ENCODE data around the gene CEMP1. TPM values are rescaled to one million over a fixed set of nuclear protein-coding genes. Genes with fewer than 3 reads are reported as not detected.
A peak's percentile ranks its signal among the peaks of the same experiment; 100 is the strongest.
"Not testable (repeated sequence)": the region's sequence is repeated elsewhere in the genome, so short reads cannot be mapped to it uniquely, and the experiment has no call there.

The CEMP1 gene
- total RNA-seq, result under 1 TPM in 1 of 9 donors, not detected in 8; 0.18 TPM
- polyA plus RNA-seq, result under 1 TPM; 0.04 to 0.27 TPM
- long read RNA-seq, donor 1, result 0 reads
- long read RNA-seq, donor 2, result 0 reads
- long read RNA-seq, donor 3, result 0 reads

- WGBS, 4 donors, result 12 to 18% (median 15%) methylated on average over 7 to 11 of the region's 11 CpGs
- ATAC-seq (peak in 3 of 4 donors; percentile 0 to 5 (median 1)), DNase-seq (no peak)
- Histone ChIP-seq H3K36me3 (peaks cover 0 to 39% (median 21%) of the 10 kb centered on the region in 9 donors), H3K9me3 (no peaks in the 10 kb centered on the region), H3K4me1 (peaks cover 0 to 34% (median 10%) of the 10 kb centered on the region in 12 donors), H3K27ac (peak within 1 kb of the TSS; percentile 43 to 97 (median 82)), H3K4me3 (peak within 1 kb of the TSS; percentile 39 to 72 (median 62)), H3K27me3 (no peaks in the 10 kb centered on the region)
- intact Hi-C loops (cut with DNase I), result no loop called here
- TF ChIP-seq CTCF (IDR thresholded peaks at IDR 0.05) (no peak), POLR2A (IDR thresholded peaks at IDR 0.05) (no peak)
These were observed at the start of gene CEMP1 for GRCh38 chr16:2531371-2531695. CEMP1 (minus strand) TSS chr16:2531408; CDS start chr16:2531073, 335 bp downstream.

- ATAC-seq, result peak; percentile 46 to 78 (median 57)
- H3K27me3 ChIP-seq; H3K9me3 ChIP-seq; H3K27ac ChIP-seq; intact Hi-C loops (cut with DNase I); H3K4me3 ChIP-seq; DNase-seq: not testable (repeated sequence)
- H3K36me3 ChIP-seq, result peaks cover 0 to 12% (median 6%) of the 10 kb centered on the region in 9 donors
- H3K4me1 ChIP-seq, result peaks cover 0 to 12% (median 8%) of the 10 kb centered on the region in 12 donors
- WGBS, 4 donors, result no CpG with 5 or more reads among the region's 21 CpGs
These were observed 49.6 kb upstream of the CEMP1 start for GRCh38 chr16:2580818-2581217.

GRCh38 chr16:2580143-2580542 is 48.9 kb upstream of the CEMP1 start:
- intact Hi-C loops (cut with DNase I); H3K27me3 ChIP-seq; H3K27ac ChIP-seq; H3K36me3 ChIP-seq; H3K4me1 ChIP-seq; H3K9me3 ChIP-seq; ATAC-seq; DNase-seq; H3K4me3 ChIP-seq: not testable (repeated sequence)
- WGBS, 4 donors, result 67 to 79% methylated on average over 5 to 6 of the region's 11 CpGs; no CpG with 5 or more reads in 2 of the 4 donors

GRCh38 chr16:2578905-2579304 is 47.7 kb upstream of the CEMP1 start:
- H3K4me3 ChIP-seq; H3K27ac ChIP-seq; DNase-seq; H3K36me3 ChIP-seq; H3K9me3 ChIP-seq; intact Hi-C loops (cut with DNase I); H3K27me3 ChIP-seq; H3K4me1 ChIP-seq: not testable (repeated sequence)
- 61 to 83% methylated on average over 3 of the region's 12 CpGs; no CpG with 5 or more reads in 2 of the 4 donors for WGBS, 4 donors
- ATAC-seq, result peak in 1 of 4 donors; percentile 58

- WGBS, 4 donors, result 94 to 100% (median 97%) methylated on average over 6 to 16 of the region's 26 CpGs
- DNase-seq; H3K4me3 ChIP-seq; H3K36me3 ChIP-seq; intact Hi-C loops (cut with DNase I); H3K9me3 ChIP-seq; H3K27ac ChIP-seq; H3K27me3 ChIP-seq; H3K4me1 ChIP-seq; ATAC-seq: not testable (repeated sequence)
These were observed 45.8 kb upstream of the CEMP1 start for GRCh38 chr16:2577044-2577443.

GRCh38 chr16:2575839-2576238 is 44.6 kb upstream of the CEMP1 start:
- H3K27ac ChIP-seq; DNase-seq; ATAC-seq; H3K27me3 ChIP-seq; H3K4me3 ChIP-seq; intact Hi-C loops (cut with DNase I); H3K4me1 ChIP-seq; H3K36me3 ChIP-seq; H3K9me3 ChIP-seq: not testable (repeated sequence)
- 94 to 99% (median 95%) methylated on average over 11 to 16 of the region's 21 CpGs for WGBS, 4 donors

GRCh38 chr16:2572704-2573103 is 41.5 kb upstream of the CEMP1 start:
- intact Hi-C loops (cut with DNase I); H3K27me3 ChIP-seq; H3K4me3 ChIP-seq; H3K27ac ChIP-seq; DNase-seq; H3K4me1 ChIP-seq; H3K9me3 ChIP-seq; H3K36me3 ChIP-seq; ATAC-seq: not testable (repeated sequence)
- WGBS, 4 donors, result no CpG with 5 or more reads among the region's 6 CpGs

GRCh38 chr16:2568573-2568972 is 37.4 kb upstream of the CEMP1 start:
- intact Hi-C loops (cut with DNase I); H3K4me1 ChIP-seq; DNase-seq; H3K9me3 ChIP-seq; H3K36me3 ChIP-seq; H3K27me3 ChIP-seq; H3K4me3 ChIP-seq; H3K27ac ChIP-seq: not testable (repeated sequence)
- WGBS, 4 donors, result no CpG with 5 or more reads among the region's 11 CpGs
- ATAC-seq, result peak in 1 of 4 donors; percentile 17

GRCh38 chr16:2567506-2567905 is 36.3 kb upstream of the CEMP1 start:
- no CpG with 5 or more reads among the region's 6 CpGs for WGBS, 4 donors
- DNase-seq; H3K27me3 ChIP-seq; intact Hi-C loops (cut with DNase I); ATAC-seq; H3K9me3 ChIP-seq; H3K4me3 ChIP-seq; H3K36me3 ChIP-seq; H3K27ac ChIP-seq; H3K4me1 ChIP-seq: not testable (repeated sequence)
